SK-N-SH treated with all-trans-retinoic acid at 6 μM for 48 hours (cell line): ENCODE data around the gene NPAS1.

ENCODE experiments used
- ATAC-seq: fragments of 200-7000 bp; cut with Tn5 transposase; 3 replicates; pipeline ENCODE4 v1.9.1; 2020; ENCODE audit warnings: mild to moderate bottlenecking, moderate library complexity
- ARNTL ChIP-seq: fragments of 450-650 bp; formaldehyde crosslinking; IDR thresholded peaks from 2 replicates; pipeline ENCODE4 v1.5.0; 2020; ENCODE audit warnings: low read depth, mild to moderate bottlenecking, moderate library complexity, borderline replicate concordance
- BACH2 ChIP-seq: fragments of 250-450 bp; sonication (Bioruptor Pico); IDR thresholded peaks from 2 replicates; pipeline ENCODE4 v1.9.0; 2021; ENCODE audit warnings: mild to moderate bottlenecking, borderline replicate concordance
- ESRRG ChIP-seq: fragments of 250-450 bp; sonication (Bioruptor Pico); IDR thresholded peaks from 2 replicates; pipeline ENCODE4 v1.6.1; 2021; ENCODE audit warnings: mild to moderate bottlenecking
- GLIS3 ChIP-seq: fragments of 250-450 bp; sonication (Bioruptor Pico); IDR thresholded peaks from 2 replicates; pipeline ENCODE4 v1.5.0; 2020; ENCODE audit warnings: mild to moderate bottlenecking, moderate library complexity
- ISL1 ChIP-seq: fragments of 250-450 bp; sonication (Bioruptor Pico); IDR thresholded peaks from 2 replicates; pipeline ENCODE4 v2.1.2; 2022; ENCODE audit warnings: mild to moderate bottlenecking, moderate library complexity
- OSR1 ChIP-seq: fragments of 250-450 bp; sonication (Bioruptor Pico); IDR thresholded peaks from 2 replicates; pipeline ENCODE4 v1.8.0; 2022; ENCODE audit warnings: moderate library complexity, mild to moderate bottlenecking, inconsistent platforms
- PPARA ChIP-seq: fragments of 250-450 bp; sonication (Bioruptor Pico); IDR thresholded peaks from 2 replicates; pipeline ENCODE4 v1.5.0; 2020; ENCODE audit warnings: mild to moderate bottlenecking, borderline replicate concordance
- RARB ChIP-seq: fragments of 250-450 bp; sonication (Bioruptor Pico); IDR thresholded peaks from 2 replicates; pipeline ENCODE4 v1.8.0; 2021; ENCODE audit warnings: mild to moderate bottlenecking, moderate library complexity
- SNAI2 ChIP-seq: fragments of 250-450 bp; sonication (Bioruptor Pico); IDR thresholded peaks from 2 replicates; pipeline ENCODE4 v1.5.0; 2020; ENCODE audit warnings: mild to moderate bottlenecking, moderate library complexity
- TCF4 ChIP-seq: fragments of 250-450 bp; sonication (Bioruptor Pico); IDR thresholded peaks from 2 replicates; pipeline ENCODE4 v1.8.0; 2021; ENCODE audit warnings: mild to moderate bottlenecking, moderate library complexity, borderline replicate concordance
- ZC3H10 ChIP-seq: fragments of 250-450 bp; sonication (Bioruptor Pico); IDR thresholded peaks from 2 replicates; pipeline ENCODE4 v1.5.1; 2021; ENCODE audit warnings: mild to moderate bottlenecking, moderate library complexity
- ZFP30 ChIP-seq: fragments of 450-650 bp; formaldehyde crosslinking; IDR thresholded peaks from 2 replicates; pipeline ENCODE4 v1.5.0; 2022; ENCODE audit warnings: mild to moderate bottlenecking, moderate library complexity
- ZNF70 ChIP-seq: fragments of 450-650 bp; formaldehyde crosslinking; IDR thresholded peaks from 2 replicates; pipeline ENCODE4 v1.5.0; 2020; ENCODE audit warnings: mild to moderate bottlenecking, moderate library complexity
- TF ChIP-seq, protein P1 (sequence below): fragments of 250-450 bp; sonication (Bioruptor Pico); IDR thresholded peaks from 2 replicates; pipeline ENCODE4 v1.5.1; 2020; ENCODE audit warnings: low read depth, mild to moderate bottlenecking, moderate library complexity
- TF ChIP-seq, protein P2 (sequence below): fragments of 250-450 bp; sonication (Bioruptor Pico); IDR thresholded peaks from 2 replicates; pipeline ENCODE4 v1.5.1; 2021; ENCODE audit warnings: mild to moderate bottlenecking, moderate library complexity
- TF ChIP-seq, protein P3 (sequence below): fragments of 250-450 bp; sonication (Bioruptor Pico); IDR thresholded peaks from 2 replicates; pipeline ENCODE4 v1.8.0; 2021; ENCODE audit warnings: low read depth, mild to moderate bottlenecking, moderate library complexity, borderline replicate concordance
- TF ChIP-seq, protein P4 (sequence below): fragments of 250-450 bp; sonication (Bioruptor Pico); IDR thresholded peaks from 2 replicates; pipeline ENCODE4 v1.8.0; 2020; ENCODE audit warnings: mild to moderate bottlenecking, moderate library complexity, borderline replicate concordance
- TF ChIP-seq, protein P5 (sequence below): fragments of 250-450 bp; sonication (Bioruptor Pico); IDR thresholded peaks from 2 replicates; pipeline ENCODE4 v1.5.0; 2020; ENCODE audit warnings: mild to moderate bottlenecking, moderate library complexity

The NPAS1 gene

DNA sequence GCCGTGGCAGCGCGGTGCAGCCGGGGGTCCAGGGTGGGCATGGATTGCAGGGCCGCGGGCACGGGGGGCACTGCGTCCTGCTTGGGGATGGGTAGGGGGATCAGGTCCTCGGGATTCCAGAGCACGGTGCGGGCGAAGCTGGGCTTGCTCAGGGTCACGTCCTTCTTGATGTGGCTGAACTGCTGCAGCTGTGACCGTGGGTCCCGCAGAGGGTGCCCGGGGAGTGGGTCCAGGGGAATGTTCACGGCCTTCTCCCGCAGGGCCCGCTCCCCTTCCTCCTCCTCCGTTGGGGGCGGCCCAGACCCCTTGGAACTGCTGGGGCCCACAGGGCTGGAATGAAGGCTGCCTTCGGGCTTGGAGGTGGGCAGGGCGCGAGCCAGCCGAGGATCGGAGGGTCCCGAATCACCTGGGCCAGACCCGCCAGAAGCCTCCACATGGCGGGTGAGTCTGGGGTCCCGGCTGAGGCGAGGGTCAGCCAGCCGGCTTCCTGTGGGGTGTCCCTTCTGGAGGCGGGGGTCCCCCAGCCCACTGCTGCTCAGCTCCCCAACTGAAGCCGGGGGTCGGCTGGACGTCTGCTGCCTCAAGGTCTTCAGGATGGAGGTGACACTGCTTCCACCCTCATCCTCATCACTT, 47.7 kb downstream of the NPAS1 start:
- TF ChIP-seq, protein P1, sequence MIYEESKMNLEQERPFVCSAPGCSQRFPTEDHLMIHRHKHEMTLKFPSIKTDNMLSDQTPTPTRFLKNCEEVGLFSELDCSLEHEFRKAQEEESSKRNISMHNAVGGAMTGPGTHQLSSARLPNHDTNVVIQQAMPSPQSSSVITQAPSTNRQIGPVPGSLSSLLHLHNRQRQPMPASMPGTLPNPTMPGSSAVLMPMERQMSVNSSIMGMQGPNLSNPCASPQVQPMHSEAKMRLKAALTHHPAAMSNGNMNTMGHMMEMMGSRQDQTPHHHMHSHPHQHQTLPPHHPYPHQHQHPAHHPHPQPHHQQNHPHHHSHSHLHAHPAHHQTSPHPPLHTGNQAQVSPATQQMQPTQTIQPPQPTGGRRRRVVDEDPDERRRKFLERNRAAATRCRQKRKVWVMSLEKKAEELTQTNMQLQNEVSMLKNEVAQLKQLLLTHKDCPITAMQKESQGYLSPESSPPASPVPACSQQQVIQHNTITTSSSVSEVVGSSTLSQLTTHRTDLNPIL (CRISPR knock-in tag) = no peak
- TF ChIP-seq BACH2 (no peak), ZNF70 (no peak)
- TF ChIP-seq, protein P2, sequence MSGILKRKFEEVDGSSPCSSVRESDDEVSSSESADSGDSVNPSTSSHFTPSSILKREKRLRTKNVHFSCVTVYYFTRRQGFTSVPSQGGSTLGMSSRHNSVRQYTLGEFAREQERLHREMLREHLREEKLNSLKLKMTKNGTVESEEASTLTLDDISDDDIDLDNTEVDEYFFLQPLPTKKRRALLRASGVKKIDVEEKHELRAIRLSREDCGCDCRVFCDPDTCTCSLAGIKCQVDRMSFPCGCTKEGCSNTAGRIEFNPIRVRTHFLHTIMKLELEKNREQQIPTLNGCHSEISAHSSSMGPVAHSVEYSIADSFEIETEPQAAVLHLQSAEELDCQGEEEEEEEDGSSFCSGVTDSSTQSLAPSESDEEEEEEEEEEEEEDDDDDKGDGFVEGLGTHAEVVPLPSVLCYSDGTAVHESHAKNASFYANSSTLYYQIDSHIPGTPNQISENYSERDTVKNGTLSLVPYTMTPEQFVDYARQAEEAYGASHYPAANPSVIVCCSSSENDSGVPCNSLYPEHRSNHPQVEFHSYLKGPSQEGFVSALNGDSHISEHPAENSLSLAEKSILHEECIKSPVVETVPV (CRISPR knock-in tag) = no peak
- TF ChIP-seq, protein P3, sequence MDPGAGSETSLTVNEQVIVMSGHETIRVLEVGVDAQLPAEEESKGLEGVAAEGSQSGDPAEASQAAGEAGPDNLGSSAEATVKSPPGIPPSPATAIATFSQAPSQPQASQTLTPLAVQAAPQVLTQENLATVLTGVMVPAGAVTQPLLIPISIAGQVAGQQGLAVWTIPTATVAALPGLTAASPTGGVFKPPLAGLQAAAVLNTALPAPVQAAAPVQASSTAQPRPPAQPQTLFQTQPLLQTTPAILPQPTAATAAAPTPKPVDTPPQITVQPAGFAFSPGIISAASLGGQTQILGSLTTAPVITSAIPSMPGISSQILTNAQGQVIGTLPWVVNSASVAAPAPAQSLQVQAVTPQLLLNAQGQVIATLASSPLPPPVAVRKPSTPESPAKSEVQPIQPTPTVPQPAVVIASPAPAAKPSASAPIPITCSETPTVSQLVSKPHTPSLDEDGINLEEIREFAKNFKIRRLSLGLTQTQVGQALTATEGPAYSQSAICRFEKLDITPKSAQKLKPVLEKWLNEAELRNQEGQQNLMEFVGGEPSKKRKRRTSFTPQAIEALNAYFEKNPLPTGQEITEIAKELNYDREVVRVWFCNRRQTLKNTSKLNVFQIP (CRISPR knock-in tag) = no peak
- TF ChIP-seq, protein P4, sequence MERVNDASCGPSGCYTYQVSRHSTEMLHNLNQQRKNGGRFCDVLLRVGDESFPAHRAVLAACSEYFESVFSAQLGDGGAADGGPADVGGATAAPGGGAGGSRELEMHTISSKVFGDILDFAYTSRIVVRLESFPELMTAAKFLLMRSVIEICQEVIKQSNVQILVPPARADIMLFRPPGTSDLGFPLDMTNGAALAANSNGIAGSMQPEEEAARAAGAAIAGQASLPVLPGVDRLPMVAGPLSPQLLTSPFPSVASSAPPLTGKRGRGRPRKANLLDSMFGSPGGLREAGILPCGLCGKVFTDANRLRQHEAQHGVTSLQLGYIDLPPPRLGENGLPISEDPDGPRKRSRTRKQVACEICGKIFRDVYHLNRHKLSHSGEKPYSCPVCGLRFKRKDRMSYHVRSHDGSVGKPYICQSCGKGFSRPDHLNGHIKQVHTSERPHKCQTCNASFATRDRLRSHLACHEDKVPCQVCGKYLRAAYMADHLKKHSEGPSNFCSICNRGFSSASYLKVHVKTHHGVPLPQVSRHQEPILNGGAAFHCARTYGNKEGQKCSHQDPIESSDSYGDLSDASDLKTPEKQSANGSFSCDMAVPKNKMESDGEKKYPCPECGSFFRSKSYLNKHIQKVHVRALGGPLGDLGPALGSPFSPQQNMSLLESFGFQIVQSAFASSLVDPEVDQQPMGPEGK (CRISPR knock-in tag) = no peak
- TF ChIP-seq, all 23 proteins: peak for 0
- ATAC-seq = no peak

DNA sequence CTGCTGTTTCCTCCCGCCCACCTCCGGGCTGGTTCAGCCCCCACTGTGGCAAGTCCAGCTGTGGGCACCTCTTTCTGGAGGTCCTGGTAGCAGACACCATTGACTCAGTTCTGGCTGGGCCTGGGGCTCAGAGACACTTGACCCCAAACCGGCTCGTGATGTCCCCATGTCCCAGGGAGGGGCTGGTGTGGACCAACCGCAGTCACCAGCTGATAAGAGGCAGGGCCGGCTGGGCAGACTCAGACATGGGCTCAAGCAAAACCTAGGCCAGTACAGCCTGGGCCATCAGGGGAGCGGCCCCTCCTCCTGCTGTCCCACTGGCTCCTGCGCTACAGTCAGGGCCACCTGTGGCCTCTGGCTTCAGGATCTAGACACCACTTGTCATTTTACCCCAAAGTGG, 48.6 kb downstream of the NPAS1 start:
- TF ChIP-seq SNAI2 (CRISPR knock-in tag) (no peak), ESRRG (CRISPR knock-in tag) (no peak), GLIS3 (CRISPR knock-in tag) (no peak), ZFP30 (CRISPR knock-in tag) (no peak), TCF4 (no peak), RARB (no peak), ISL1 (CRISPR knock-in tag) (no peak), ARNTL (CRISPR knock-in tag) (no peak), PPARA (CRISPR knock-in tag) (no peak), ZC3H10 (CRISPR knock-in tag) (no peak), ZNF70 (no peak), OSR1 (CRISPR knock-in tag) (no peak)
- TF ChIP-seq, protein P5, sequence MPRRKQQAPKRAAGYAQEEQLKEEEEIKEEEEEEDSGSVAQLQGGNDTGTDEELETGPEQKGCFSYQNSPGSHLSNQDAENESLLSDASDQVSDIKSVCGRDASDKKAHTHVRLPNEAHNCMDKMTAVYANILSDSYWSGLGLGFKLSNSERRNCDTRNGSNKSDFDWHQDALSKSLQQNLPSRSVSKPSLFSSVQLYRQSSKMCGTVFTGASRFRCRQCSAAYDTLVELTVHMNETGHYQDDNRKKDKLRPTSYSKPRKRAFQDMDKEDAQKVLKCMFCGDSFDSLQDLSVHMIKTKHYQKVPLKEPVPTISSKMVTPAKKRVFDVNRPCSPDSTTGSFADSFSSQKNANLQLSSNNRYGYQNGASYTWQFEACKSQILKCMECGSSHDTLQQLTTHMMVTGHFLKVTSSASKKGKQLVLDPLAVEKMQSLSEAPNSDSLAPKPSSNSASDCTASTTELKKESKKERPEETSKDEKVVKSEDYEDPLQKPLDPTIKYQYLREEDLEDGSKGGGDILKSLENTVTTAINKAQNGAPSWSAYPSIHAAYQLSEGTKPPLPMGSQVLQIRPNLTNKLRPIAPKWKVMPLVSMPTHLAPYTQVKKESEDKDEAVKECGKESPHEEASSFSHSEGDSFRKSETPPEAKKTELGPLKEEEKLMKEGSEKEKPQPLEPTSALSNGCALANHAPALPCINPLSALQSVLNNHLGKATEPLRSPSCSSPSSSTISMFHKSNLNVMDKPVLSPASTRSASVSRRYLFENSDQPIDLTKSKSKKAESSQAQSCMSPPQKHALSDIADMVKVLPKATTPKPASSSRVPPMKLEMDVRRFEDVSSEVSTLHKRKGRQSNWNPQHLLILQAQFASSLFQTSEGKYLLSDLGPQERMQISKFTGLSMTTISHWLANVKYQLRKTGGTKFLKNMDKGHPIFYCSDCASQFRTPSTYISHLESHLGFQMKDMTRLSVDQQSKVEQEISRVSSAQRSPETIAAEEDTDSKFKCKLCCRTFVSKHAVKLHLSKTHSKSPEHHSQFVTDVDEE (CRISPR knock-in tag) = no peak
- TF ChIP-seq, protein P3 (CRISPR knock-in tag) = no peak
- TF ChIP-seq, protein P4 (CRISPR knock-in tag) = no peak
- TF ChIP-seq, protein P2 (CRISPR knock-in tag) = no peak
- TF ChIP-seq, protein P1 (CRISPR knock-in tag) = no peak
- TF ChIP-seq, all 23 proteins: peak for 0
- no peak for ATAC-seq
